HG03025 (cell line): ENCODE measurements around the gene ATP6V0E2.
"Not testable (repeated sequence)": the region's sequence is repeated elsewhere in the genome, so short reads cannot be mapped to it uniquely, and the experiment has no call there.

Experiments
- ATAC-seq: cut with Tn5 transposase; IDR thresholded peaks from one replicate; pipeline ENCODE4 v1.9.1; 2021; ENCODE audit warnings: mild to moderate bottlenecking, moderate library complexity; ENCODE audit not compliant: unreplicated experiment, low FRiP score

The ATP6V0E2 gene

GRCh38 chr7:149875396-149875795 lies 1.6 kb downstream of the ATP6V0E2 start:
- ATAC-seq: no peak

DNA sequence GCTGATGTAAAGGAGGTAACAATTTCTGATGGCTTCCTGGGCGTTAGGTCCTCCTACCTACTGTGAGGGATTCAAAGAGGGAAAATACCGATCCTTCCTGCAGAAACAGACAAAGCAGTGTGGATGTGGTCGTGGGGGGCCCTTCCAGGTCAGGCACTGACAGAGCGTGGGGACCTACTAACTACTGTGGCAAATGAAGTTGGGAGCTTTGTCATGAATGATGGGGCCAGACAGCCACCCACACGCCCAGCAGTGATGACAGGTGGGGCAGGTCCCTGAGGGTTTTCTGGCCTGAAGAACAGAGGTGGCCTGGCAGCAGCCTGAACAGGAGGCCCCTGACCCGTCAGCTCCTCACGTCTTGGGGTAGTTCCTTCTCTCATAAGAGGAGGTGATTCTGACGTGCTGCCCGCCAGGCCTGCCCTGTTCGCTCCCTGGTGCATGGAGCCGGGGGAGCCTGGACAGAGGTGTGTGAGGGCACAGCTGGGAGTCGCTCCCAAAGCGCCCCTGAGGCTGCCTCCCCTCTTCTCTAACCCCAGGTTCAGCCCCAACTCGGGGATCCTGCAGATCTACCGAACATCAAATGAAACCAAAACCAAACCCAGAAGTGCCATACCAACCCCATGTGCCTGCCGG lies 4.2 kb downstream of the ATP6V0E2 start:
- no peak for ATAC-seq

DNA sequence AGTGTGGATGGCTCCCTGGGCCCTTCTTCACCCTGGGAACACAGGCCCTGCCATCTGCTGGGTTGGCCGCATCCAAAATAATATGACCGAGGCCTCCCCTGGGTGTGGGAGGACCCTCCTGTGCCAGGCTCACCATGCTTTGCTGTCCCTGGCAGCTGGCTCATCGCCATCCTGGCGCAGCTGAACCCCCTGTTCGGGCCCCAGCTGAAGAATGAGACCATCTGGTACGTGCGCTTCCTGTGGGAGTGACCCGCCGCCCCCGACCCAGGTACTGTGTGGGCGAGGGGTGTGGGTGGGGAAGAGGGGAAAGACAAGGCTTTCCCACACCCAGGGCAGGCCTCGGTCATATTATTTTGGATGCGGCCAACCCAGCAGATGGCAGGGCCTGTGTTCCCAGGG lies 4.8 kb downstream of the ATP6V0E2 start:
- ATAC-seq: no peak

DNA sequence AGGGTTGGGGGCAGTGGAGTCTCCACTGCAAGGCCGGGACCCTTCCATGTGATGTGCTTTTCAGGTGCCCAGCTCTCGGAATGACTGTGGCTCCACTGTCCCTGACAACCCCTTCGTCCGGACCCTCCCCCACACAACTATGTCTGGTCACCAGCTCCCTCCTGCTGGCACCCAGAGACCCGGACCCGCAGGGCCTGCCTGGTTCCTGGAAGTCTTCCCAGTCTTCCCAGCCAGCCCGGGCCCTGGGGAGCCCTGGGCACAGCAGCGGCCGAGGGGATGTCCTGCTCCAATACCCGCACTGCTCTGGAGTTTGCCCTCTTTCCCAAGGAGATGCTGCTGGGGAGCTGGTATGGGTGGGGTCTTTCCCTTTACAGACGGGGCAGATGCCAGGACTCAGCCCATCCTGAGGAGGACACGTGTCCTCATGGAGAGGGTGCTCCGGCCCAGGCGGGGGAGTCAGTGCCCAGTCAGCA lies 5.5 kb downstream of the ATP6V0E2 start:
- no peak for ATAC-seq

- no peak for ATAC-seq
Measured at GRCh38 chr7:149879766-149880637, 6.2 kb downstream of the ATP6V0E2 start.

- ATAC-seq: no peak
Measured at GRCh38 chr7:149880638-149881311, 7.0 kb downstream of the ATP6V0E2 start.

DNA sequence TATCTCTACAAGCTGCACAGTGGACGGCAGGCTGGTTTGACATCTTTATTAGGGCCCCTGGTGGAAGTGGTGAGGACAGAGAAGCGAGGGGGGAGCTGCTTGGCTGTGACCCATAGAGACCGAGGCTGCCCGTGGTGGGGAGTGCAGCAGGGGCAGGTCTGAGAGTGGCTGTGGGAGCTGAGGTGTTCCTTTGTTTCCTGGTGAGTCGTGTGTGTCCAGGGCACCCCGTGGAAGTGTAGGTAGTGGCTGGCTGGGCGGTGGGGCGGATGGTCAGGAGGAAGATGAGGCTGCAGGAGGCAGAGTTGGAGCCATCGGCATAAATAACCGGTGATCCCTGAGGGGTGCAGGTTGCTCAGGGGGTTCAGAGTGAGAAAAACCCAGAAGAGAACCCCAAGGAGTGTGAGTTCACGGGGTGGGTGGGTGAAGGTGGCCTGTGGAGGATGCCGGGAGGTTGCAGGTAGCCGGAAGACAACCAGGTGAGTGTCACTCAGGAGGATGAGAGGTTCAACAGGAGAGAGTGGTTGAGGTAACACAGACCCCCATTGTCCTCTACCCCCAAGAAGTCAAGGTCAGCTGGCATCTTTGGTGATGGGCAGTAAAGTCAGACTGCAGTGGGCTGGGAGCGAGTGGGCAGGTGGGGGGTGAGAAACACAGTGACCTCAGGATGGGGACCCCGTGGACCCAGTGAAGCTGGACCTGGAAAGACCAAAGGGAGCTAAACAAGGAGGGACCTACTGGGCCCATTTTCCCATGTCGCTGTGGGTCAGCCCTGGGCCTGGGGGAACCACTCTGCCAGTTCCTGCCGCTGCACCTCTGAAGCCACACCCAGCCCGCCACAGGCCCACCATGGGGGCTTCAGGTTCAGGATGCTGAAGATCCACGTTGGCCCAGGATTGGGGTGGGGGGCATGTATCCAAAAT lies 7.8 kb downstream of the ATP6V0E2 start:
- ATAC-seq: no peak

- no peak for ATAC-seq
Measured at GRCh38 chr7:149882248-149883047, 8.7 kb downstream of the ATP6V0E2 start.

GRCh38 chr7:149883048-149883438 lies 9.3 kb downstream of the ATP6V0E2 start:
- no peak for ATAC-seq

DNA sequence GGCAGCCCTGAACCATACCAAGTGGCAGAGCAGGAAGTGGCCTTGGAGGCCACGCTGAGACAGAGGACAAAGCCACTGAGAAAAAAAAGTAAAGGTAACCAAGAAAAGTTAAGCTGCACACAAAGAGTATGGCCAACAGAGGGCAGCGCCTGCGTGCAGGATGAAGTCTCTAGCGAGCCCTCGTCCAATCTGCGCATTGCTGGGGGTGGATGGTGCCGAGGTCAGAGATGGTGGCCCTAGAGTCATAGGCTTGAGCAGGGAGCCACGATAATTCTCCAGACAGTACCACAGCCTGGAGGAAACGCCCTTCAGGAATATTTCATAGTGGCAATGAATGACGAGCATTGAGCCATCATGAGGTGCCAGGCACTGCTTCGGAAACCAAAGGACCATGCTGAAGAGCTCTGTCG lies 9.7 kb downstream of the ATP6V0E2 start:
- ATAC-seq: no peak

DNA sequence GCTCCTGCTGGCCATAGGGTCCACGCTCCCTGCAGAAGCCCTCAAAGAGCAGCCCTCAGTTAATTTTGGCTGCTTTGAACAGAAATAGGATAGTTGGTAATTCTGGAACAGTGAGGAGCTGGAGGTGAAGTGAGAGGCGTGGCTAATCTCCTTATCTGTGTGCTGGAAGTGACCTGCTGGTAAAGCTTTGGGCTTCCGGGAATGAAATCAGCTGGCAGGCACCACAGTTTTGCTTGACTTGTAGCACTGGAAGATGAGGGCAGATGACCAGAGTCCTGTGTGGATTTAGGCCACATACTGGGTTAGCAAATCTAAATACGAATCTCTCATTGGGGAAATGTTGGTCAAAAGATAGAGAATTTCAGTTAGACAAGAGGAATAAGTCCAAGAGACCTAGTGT lies 10.2 kb downstream of the ATP6V0E2 start:
- ATAC-seq: no peak

DNA sequence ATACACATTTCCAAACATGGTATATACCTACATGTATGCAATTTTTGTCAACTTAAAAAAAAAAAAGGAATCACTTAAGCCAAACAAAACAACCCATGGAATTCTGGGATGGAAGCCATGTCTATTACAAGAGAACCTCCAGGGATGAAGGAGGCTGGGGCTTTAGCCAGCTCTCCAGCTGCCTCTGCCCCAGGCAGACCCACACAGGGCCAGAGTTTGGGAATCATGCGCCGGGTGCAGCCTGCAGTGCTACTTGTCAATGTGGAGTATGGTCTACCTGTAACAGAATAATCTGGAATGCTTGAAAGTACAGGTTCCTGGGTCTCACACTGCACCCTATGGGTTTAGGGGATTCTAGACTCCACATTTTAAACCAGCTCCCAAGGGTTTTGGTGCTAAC lies 10.8 kb downstream of the ATP6V0E2 start:
- no peak for ATAC-seq

GRCh38 chr7:149885191-149886017 lies 11.6 kb downstream of the ATP6V0E2 start:
- no peak for ATAC-seq

DNA sequence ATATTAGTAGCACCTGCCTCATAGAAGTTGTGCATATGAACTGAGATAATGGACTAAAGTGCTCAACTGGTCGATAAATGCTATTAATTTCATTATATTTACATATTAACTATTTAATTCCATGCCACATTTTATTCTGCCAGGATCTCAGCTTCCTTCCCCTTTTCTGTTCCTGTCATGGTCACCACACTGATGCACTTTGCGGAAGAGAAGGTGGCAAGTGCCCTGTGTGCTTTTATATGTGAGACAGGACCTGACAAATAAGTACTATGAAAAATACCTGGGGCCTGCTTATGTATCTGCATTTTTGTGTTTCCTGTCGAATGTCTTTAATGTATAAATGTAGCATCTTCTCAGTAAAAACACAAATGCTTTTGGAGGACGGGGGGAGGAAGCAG lies 12.2 kb downstream of the ATP6V0E2 start:
- no peak for ATAC-seq

GRCh38 chr7:149887311-149887710 lies 13.5 kb downstream of the ATP6V0E2 start:
- ATAC-seq: no peak

DNA sequence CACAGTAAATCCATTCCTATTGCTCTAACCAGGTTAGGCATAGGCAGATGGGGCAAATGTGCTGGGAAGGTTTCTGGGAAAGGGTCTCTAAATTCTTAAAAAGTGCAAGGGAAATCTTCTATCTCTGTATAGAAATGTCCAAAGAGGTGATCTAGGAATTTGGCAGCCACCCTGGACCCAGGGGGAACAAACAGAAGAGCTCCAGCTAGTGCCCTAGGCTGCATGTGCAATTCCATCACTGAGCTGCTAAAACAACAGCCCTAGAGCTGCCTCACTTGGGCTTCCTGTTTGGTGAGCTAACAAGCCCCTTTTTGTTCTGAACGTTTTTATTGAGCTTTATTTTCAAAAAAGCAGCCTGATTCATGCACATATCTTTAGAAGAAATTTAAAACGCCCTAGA lies 16.9 kb downstream of the ATP6V0E2 start:
- not testable (repeated sequence) for ATAC-seq

GRCh38 chr7:149894957-149895356 lies 21.2 kb downstream of the ATP6V0E2 start:
- ATAC-seq: not testable (repeated sequence)

DNA sequence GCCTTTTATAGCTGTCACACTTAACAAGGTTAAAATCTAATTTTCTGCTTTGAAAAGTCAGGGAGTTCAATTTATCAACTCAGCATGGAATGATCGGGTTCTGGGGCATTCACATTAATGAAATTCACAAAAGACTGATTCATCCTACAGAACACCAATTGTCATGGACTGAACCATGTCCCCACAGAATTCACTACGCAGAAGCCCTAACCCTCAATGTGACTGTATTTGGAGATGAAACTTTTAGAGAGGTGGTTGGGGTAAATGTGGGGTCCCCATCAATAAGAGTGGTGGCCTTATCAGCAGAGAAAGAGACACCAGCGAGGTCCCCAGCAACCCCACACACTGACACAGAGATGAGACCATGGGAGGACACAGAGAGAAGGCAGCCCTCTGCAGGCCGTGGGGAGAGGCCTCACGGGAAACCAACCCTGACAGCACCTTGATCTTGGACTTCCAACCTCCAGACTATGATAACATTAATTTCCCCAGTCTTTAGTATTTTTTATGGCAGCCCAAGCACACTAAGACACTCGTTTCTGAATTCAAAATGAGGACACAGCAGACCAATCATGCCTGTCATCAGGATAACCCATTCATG lies 34.1 kb downstream of the ATP6V0E2 start:
- ATAC-seq: not testable (repeated sequence)
